GOT3 (cell line): ENCODE measurements around the gene GP1BB.

Experiments
- DNase-seq: peaks from one replicate; lab custom pipeline; 2025; ENCODE audit warnings: mixed read lengths; lab: John Stamatoyannopoulos, UW

The GP1BB gene

GRCh38 chr22:19727310-19728150 lies 4.2 kb downstream of the GP1BB start:
- no peak for DNase-seq

GRCh38 chr22:19728271-19728670 lies 4.9 kb downstream of the GP1BB start:
- DNase-seq = no peak

- DNase-seq = no peak
These were observed 5.5 kb downstream of the GP1BB start for GRCh38 chr22:19728836-19729235.

- DNase-seq = no peak
These were observed 6.2 kb downstream of the GP1BB start for GRCh38 chr22:19729507-19729906.

GRCh38 chr22:19730198-19730597 lies 6.9 kb downstream of the GP1BB start:
- no peak for DNase-seq

DNA sequence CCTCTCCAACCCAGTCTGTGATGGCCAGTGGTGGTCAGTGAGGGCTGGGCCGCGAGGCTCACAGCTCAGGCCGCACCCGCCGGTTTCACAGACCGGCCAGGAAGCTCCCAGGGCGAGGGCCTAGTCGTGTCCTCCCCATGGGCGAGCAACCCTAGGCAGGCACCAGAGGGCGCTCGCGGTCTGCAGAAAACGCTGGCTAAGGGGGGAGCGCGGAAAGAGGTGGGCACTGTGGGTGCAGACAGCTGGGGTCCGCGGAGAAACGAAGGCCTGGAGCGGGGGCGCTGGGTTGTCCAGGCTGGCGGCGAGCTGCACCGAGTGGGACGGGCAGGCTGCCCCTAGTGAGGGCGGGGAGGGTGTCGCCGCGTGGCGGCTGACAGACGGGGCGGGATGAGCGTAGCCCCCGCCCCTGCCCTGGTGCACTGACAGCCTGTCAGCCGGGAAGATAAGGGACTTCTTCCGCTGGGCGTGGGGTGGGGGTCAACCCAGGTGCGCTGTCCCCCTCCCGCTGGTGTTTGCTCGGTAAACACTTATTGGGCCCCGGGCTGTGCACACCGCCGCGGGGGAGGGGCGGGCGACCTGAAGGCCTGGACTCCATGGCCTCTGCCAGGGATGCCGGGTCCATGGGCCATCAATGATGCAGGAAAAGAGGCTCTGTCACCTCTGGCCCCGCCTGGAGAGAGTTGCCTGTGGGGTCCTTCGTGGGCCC lies 7.5 kb downstream of the GP1BB start:
- DNase-seq = peak; percentile 35

DNA sequence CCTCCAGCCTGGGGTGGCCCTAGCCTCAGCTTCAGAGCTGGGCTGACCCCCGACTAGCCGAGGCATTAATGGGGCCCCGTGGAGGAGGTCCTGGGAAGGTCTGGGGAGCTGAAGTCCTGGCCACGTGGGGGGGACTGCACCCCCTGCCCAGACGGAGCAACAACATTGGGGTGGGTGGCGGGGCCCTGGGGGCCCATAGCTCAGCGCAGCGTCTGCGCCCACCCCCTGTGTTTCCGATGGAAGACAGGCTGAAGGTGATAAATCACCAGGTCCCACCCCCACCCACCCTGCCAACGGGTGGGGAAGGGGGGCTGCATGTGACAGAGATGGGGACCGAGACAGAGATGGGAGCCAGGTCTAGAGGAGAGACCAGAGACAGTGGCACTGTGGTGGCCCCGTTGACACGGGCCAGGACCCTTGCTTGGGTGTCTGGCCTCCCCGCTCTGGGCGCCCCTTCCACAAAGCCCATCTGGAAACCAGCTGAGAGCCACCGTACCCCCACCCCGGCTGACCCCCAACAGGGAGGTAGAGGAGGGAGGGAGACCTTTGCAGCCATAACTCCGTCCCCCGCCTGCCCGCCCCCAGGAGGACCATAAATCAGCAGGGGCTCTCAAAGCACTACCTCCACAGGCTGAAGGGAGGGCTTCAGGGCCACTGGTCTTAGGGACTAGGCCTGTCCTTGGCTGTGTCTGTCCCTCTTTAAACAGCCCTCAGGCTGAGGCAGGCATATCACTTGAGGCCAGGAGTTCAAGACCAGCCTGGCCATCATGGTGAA lies 8.2 kb downstream of the GP1BB start:
- no peak for DNase-seq

DNA sequence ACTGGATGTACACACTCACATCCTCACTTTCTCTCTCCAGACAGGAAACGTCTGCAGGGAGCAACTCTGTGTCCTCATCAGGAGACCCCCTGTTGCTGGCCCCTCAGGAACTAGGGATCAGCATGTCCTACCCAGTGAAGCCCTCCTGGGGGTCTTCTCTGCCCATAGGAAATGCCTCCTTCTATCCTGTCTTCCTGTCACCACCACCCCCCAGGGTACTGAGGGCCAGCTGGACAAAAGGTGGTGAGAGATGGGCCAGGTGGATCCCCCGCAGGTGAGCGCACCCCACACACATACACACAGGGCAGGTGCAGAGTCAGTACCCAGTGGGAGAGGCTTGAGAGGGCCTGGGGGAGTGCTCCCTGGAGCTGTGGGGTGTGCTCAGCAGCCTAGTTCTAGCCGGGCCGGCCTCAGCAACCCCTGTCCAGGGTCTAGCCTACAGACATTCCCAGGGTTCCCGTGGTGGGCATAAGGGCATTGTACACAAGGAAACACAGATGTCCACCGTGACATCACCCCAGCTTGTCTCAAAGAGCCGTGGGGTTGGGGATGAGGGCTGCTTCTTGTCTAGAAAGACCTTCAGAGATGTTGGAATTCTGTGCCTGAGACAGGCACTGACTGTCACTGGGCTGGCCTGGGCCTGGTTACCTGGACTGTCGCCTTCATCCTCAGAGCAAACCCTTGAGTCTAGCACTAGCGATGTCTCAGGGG lies 9.2 kb downstream of the GP1BB start:
- DNase-seq = no peak

DNA sequence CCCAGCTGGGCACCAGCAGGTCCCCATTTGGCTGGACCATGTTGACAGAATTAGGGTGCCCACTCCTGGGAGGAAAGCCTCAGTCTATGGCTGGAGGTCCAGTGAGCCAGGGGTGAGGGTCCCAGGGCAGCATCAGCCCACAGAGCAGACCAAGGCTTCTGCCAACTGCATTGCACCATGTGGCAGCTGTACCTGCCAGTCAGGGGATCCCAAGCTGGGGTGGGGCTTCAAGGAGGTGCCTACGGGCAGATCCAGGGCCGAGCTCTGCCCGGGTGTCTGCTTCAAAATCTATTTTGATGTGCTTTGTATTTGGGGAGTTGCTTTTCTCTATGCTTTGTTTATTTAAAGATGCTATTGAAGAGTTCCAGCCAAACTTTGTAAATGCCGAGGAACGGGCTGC lies 10.4 kb downstream of the GP1BB start:
- no peak for DNase-seq

GRCh38 chr22:19734163-19734562 lies 10.8 kb downstream of the GP1BB start:
- DNase-seq = no peak

GRCh38 chr22:19734837-19735382 lies 11.6 kb downstream of the GP1BB start:
- no peak for DNase-seq

DNA sequence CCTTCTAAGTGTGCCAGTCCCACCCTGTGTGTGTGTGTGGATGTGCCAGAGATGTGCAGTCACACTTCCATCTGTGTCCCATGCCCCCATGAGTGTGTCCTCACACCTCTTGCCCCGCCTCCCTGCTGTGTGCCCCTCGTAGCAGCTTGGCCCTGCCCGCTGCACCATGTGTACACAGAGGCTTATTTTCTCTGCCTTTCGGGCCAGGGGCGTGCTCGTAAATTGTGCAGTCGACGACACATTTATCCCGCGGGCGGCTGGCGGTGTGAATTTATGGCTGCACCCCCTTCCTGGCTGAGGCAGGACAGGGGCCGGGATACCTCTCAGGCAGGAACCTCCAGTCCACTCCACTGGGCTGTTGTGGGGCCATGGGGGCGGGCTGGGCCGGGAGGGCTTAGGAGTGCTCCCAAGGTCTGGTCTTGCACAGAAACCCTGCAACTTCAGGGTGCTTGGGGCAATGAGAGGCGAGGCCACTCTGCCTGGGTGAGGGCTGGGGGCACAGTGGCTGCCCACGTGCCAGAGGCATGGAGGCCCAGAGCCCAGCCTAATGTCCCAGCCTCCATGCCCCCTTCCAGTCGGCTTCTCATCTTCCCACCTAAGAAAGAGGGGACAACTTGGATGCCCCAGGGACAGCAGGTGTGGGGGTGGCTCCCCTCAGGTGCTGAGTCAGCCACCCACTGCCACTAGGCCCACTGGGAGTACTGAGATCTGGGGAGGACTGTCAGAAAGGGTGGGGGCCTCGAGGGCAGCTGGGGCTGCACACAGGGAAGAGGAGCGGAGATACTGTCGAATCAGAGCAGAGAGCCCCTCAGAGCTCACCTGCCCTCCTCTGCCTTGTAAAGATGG lies 12.5 kb downstream of the GP1BB start:
- no peak for DNase-seq

DNA sequence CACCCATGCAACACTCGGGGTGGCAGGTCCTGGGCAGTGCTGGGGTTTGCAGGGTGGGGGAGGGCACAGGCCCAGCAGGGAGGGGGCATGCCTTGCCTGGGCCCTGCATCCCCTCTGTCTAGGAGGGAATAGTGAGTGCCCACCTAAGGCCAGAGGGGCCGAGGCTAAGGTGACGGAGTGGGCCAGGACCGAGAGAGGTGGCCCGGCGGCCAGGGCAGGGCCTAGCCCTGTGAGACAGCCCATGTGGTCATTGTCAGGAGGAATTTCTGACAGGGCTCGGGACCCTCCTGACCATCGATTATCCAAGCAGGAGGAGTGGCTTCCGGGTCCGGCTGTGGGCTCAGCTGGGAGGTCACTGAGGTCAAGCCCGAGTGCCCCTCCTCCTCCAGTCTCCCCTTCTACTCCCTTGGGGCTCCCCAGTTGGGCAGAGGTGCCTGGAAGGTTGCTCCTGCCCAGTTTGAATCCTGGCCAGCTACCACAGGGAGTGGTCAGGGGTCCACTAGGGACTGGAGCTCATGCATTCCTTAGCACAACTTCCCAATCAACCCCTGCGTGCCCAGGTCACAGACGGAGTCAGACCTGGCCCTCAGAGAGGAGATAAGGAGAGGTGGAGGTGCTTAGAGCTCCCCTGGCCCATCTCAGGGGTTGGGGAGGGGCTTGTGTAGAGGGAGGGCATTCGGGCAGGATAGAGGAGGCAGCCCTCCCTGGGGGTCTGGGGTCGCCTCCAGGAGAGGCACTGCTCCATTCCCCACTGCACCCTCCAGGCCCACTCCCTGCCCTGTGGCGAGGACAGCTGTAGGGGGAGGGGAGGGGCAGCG lies 14.7 kb downstream of the GP1BB start:
- DNase-seq = no peak

GRCh38 chr22:19738664-19739447 lies 15.5 kb downstream of the GP1BB start:
- DNase-seq = no peak

- no peak for DNase-seq
These were observed 16.1 kb downstream of the GP1BB start for GRCh38 chr22:19739448-19739895.

DNA sequence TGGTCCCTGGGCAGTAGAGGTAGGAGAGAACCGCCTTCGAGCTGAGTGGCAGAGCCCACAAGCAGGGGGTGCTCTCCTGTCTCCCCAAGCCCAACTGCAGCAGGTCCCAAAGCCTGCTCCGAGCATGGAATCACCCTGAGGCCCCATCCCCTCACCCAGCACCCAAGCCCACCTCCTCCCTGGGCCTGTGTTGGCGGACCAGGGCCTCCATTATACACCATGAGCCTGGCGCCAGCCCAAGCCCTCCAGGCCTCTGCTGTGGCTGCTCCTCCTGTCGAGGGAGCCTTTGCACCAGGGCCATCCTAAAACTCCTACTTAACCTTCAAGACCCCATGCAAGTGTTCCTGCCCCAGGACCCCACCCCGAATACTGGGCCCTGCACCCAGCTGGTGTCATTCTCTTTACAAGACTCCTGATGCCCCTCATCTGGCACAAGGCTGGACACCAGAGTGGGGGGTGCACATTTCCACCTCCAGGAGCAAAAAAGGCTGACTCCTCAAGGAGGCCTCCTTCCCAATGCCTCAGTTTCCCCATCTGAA lies 16.6 kb downstream of the GP1BB start:
- no peak for DNase-seq

DNA sequence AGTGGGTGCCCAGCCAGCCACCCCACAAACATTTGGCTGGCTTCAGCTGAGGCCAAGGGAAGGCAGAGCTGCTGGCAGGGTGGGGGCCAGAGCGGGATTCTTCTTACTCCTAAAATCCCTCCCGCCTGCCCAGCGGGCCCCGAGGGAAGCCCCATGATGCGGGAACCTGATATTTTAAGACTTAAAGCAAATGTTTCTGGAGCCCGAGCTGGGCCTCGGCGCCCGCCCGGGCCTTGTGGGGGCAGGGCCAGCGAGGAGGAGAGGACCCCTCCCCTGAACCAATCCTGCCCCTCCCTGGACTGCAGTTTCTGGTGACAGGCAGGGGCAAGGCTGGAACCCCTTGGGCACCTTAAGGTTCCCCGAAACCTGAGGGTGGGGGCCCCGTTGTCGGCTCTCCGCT lies 17.2 kb downstream of the GP1BB start:
- no peak for DNase-seq

- DNase-seq = no peak
These were observed 17.7 kb downstream of the GP1BB start for GRCh38 chr22:19741053-19741452.
